ENCODE measurements around the gene ADRM1. TPM values are rescaled to one million over a fixed set of nuclear protein-coding genes. Genes with fewer than 3 reads are reported as not detected.

The ADRM1 gene
- total RNA-seq, 1 experiment from 2014 or later, result 263 TPM

- H3K4me3 Mint-ChIP-seq (ENCODE audit: unreplicated experiment), result no peak overlapping the region
- Histone ChIP-seq H3K9me3 (no peaks in the 10 kb centered on the region), H3K4me3 (ENCODE audit: low read depth, low read length) (no peak overlapping the region), H3K27me3 (replicated peaks; ENCODE audit: control insufficient read depth, insufficient read depth, low read length) (no peaks in the 10 kb centered on the region), H3K4me1 (peaks cover 84% of the 10 kb centered on the region), H3K36me3 (ENCODE audit: control insufficient read depth, insufficient read depth, low read length) (peaks cover 31% of the 10 kb centered on the region)
- peak overlapping the region; percentile 85 for H3K27ac Mint-ChIP-seq (ENCODE audit: unreplicated experiment)
- BruUV-seq (replicated peaks), result no TSS peak
- intact Hi-C loops (cut with micrococcal nuclease; ENCODE audit: unreplicated experiment), result no loop called here
- no peaks in the 10 kb centered on the region for H3K9me3 Mint-ChIP-seq (ENCODE audit: unreplicated experiment)
- ChIA-PET CTCF (interaction anchor here (3.3 kb wide), 1 partner anchor 25 kb away, joined by 11 read pairs; no protein-coding TSS in a partner anchor), POLR2A (interaction anchor here (0.8 kb wide), 1 partner anchor 25 kb away, joined by 3 read pairs; no protein-coding TSS in a partner anchor)
- no peak for DNase-seq
- H3K4me1 Mint-ChIP-seq (ENCODE audit: low read depth, unreplicated experiment), result peaks cover 24% of the 10 kb centered on the region
- H3K36me3 Mint-ChIP-seq (ENCODE audit: insufficient read depth, unreplicated experiment), result peaks cover 99% of the 10 kb centered on the region
- no peaks in the 10 kb centered on the region for H3K27me3 Mint-ChIP-seq (ENCODE audit: insufficient read depth, unreplicated experiment)
- TF ChIP-seq CTCF (IDR thresholded peaks at IDR 0.05; ENCODE audit: insufficient read depth in 1 of 2, low read depth in 1 of 2, low read length in 1 of 2, severe bottlenecking in 1 of 2, unreplicated experiment in 1 of 2), result no peak
Observed at GRCh38 chr20:62357681-62358080, 54.9 kb downstream of the ADRM1 start.

Small RNA genes lying within 50 kb of the gene (microRNA-seq; reads per million reads assigned to microRNA genes)
- 15.4 reads per million, percentile 54 among the genes with 10 or more reads in this experiment for gene MIR4758

Other genes starting within 250 kb of the ADRM1 start
- gene TAF4, start 237.1 kb upstream of the ADRM1 start, total RNA-seq (2022), result 94.9 and 98.2 TPM in 2 replicates
- 143 and 154 TPM in 2 replicates for gene LSM14B, start 180.5 kb upstream of the ADRM1 start, total RNA-seq (2022)
- 702 and 760 TPM in 2 replicates for gene PSMA7, start 159.6 kb upstream of the ADRM1 start, total RNA-seq (2022)
- 46.4 and 52.1 TPM in 2 replicates for gene SS18L1, start 159.2 kb upstream of the ADRM1 start, total RNA-seq (2022)
- gene MTG2, start 120.0 kb upstream of the ADRM1 start, total RNA-seq (2022), result 110 and 111 TPM in 2 replicates
- gene HRH3, start 82.7 kb upstream of the ADRM1 start, total RNA-seq (2022), result not detected in 2 replicates
- 130 and 132 TPM in 2 replicates for gene OSBPL2, start 64.5 kb upstream of the ADRM1 start, total RNA-seq (2022)
- 1,050 and 1,125 TPM in 2 replicates for gene LAMA5, start 64.3 kb downstream of the ADRM1 start, total RNA-seq (2022)
- gene RPS21, start 84.1 kb downstream of the ADRM1 start, total RNA-seq (2022), result 4,496 and 4,723 TPM in 2 replicates
- gene CABLES2, start 104.3 kb downstream of the ADRM1 start, total RNA-seq (2022), result 30.7 and 36.4 TPM in 2 replicates
- 39.2 and 40.5 TPM in 2 replicates for gene RBBP8NL, start 124.5 kb downstream of the ADRM1 start, total RNA-seq (2022)
- gene GATA5, start 173.0 kb downstream of the ADRM1 start, total RNA-seq (2022), result 0.12 and 0.25 TPM in 2 replicates